ENCODE results near the gene ZFHX3.

Gene ZFHX3

DNA sequence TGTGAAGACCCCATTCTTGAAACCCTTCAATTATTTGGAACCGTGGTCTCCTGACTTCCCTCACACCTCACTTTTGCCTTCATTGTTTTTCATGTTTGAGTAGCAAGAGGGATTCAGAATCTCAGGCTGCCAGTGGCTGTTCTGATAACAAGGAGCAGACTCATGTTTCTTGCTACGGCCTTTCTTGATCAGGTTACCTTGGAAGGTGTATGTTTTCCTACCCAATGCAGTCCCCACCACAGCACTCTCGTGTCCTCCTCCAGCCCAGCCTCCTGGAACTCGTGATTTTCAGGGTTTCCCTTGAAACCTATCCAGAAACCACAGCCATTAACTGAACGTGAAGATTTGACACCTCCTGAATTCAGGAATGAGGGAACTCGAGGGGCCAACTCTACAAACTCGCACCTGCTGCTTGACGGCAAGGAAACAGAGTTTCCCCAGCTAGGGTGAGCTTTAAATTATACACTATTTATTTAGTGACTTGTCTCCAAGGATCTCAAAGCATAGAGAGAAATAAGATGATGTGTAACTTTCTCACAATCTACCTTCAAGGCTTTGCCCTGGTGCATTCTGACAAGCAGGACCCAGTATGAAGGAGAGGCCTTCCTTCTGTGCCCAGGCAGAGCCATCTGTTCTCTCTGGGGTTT, 1.6 kb downstream of the ZFHX3 start:
- Histone ChIP-seq H3K27ac (no peak overlapping the region), H3K27me3 (ENCODE audit: insufficient read depth, low read depth) (no peaks in the 10 kb centered on the region), H3K36me3 (ENCODE audit: insufficient read depth) (no peaks in the 10 kb centered on the region), H3K79me2 (ENCODE audit: insufficient read depth, low read depth) (peaks cover 5% of the 10 kb centered on the region; the same call in 1 of the 2 replicates), H3K9ac (no peak overlapping the region), H4K20me1 (ENCODE audit: insufficient read depth) (no peaks in the 10 kb centered on the region), H3K4me1 (ENCODE audit: low read depth, poor library complexity, severe bottlenecking) (peaks cover 39% of the 10 kb centered on the region), H3K4me3 (IDR thresholded peaks at IDR 0.05; ENCODE audit: insufficient read depth, low read depth, low read length) (no peak overlapping the region), H3K4me2 (no peak overlapping the region), H2AFZ (ENCODE audit: low read depth) (no peak overlapping the region)
- TF ChIP-seq, protein P1, sequence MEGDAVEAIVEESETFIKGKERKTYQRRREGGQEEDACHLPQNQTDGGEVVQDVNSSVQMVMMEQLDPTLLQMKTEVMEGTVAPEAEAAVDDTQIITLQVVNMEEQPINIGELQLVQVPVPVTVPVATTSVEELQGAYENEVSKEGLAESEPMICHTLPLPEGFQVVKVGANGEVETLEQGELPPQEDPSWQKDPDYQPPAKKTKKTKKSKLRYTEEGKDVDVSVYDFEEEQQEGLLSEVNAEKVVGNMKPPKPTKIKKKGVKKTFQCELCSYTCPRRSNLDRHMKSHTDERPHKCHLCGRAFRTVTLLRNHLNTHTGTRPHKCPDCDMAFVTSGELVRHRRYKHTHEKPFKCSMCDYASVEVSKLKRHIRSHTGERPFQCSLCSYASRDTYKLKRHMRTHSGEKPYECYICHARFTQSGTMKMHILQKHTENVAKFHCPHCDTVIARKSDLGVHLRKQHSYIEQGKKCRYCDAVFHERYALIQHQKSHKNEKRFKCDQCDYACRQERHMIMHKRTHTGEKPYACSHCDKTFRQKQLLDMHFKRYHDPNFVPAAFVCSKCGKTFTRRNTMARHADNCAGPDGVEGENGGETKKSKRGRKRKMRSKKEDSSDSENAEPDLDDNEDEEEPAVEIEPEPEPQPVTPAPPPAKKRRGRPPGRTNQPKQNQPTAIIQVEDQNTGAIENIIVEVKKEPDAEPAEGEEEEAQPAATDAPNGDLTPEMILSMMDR (conservative IDR thresholded peaks at IDR 0.05; ENCODE audit: low read depth, low read length), result no peak

DNA sequence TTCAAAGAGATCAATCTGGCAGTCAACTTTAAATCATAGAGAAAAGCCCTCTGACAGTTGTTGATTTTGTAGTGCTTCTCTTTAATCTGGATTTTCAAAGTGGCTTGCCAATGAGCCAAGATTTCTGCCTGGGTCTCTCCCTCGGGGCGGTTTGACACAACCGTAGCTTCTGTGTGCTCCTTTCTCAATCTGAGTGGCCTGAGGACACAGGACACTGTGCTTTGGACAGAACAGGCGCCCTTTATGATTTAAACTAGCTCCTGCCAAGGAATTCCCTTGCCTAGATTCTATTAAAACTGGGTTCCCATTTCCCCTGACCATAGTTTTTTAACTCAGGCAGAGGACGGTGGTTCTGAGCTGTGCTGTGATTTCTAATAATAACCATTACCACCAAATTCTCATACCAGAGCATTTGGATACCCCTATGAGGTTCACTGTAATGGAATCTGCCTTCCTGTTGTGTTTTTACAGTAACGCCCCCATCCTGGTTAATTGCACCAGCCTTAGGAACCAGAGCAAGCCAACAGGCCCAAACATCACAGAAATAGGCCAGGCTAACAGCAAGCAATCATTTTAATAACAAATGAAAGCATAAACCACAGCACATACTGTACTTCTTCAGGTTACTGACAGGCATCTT, 4.0 kb downstream of the ZFHX3 start:
- Histone ChIP-seq H3K27ac (no peak overlapping the region), H3K36me3 (ENCODE audit: insufficient read depth) (no peaks in the 10 kb centered on the region), H2AFZ (ENCODE audit: low read depth) (no peak overlapping the region), H3K4me1 (ENCODE audit: low read depth, poor library complexity, severe bottlenecking) (peaks cover 39% of the 10 kb centered on the region), H3K4me3 (IDR thresholded peaks at IDR 0.05; ENCODE audit: insufficient read depth, low read depth, low read length) (no peak overlapping the region), H4K20me1 (ENCODE audit: insufficient read depth) (no peaks in the 10 kb centered on the region), H3K27me3 (ENCODE audit: insufficient read depth, low read depth) (no peaks in the 10 kb centered on the region), H3K9ac (no peak overlapping the region), H3K4me2 (no peak overlapping the region), H3K79me2 (ENCODE audit: insufficient read depth, low read depth) (peaks cover 5% of the 10 kb centered on the region; the same call in 1 of the 2 replicates)
- TF ChIP-seq, protein P1 (conservative IDR thresholded peaks at IDR 0.05; ENCODE audit: low read depth, low read length), result no peak

DNA sequence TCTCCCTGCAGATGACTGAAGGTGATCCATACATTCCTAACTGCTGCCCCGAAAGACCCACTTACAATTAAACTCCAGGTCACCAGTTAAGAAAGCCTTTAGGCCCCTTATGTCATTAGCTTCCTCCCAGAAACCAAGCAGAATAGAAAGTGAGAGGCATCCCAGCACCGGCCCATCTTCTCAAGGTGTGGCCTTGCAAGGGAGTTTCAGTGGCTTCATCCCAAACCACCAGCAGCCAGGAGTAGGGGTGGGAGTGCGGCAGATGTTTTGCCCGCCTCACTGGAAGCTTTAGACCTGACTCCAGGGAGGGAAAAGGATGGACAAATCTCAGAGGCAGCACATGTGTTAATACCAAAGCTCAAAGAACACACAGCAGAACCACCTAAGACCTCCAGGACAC, 5.1 kb downstream of the ZFHX3 start:
- peaks cover 5% of the 10 kb centered on the region; the same call in 1 of the 2 replicates for H3K79me2 ChIP-seq (ENCODE audit: insufficient read depth, low read depth)
- no peak overlapping the region for H3K9ac ChIP-seq
- no peak overlapping the region for H3K4me3 ChIP-seq (IDR thresholded peaks at IDR 0.05; ENCODE audit: insufficient read depth, low read depth, low read length)
- peaks cover 36% of the 10 kb centered on the region for H3K4me1 ChIP-seq (ENCODE audit: low read depth, poor library complexity, severe bottlenecking)
- no peak overlapping the region for H3K27ac ChIP-seq
- peak overlapping the region; percentile 39; the same call in 1 of the 2 replicates for H3K4me2 ChIP-seq
- H3K36me3 ChIP-seq (ENCODE audit: insufficient read depth), result no peaks in the 10 kb centered on the region
- no peak overlapping the region for H2AFZ ChIP-seq (ENCODE audit: low read depth)
- no peaks in the 10 kb centered on the region for H3K27me3 ChIP-seq (ENCODE audit: insufficient read depth, low read depth)
- TF ChIP-seq, protein P1 (conservative IDR thresholded peaks at IDR 0.05; ENCODE audit: low read depth, low read length), result no peak
- H4K20me1 ChIP-seq (ENCODE audit: insufficient read depth), result no peaks in the 10 kb centered on the region

DNA sequence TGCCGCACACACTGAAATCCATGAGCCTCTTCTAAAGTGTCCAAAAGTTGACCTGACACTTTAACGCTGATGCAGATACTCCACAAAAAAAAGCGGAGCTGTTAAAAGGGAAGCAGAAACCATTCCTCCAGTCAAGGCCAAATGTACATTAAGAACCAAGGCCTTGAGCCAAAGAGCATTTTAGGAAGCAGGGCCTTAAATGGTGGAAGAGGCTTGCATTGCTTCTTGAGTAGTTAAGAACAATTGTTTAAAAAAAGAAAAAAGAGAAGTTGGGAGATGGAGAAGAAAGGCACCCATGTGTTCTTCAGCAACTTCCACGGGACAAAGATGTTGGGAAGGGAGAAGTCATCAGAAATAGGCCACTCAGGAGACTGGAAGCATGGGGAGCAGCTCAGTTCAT, 6.3 kb downstream of the ZFHX3 start:
- Histone ChIP-seq H3K4me2 (no peak overlapping the region), H2AFZ (ENCODE audit: low read depth) (no peak overlapping the region), H4K20me1 (ENCODE audit: insufficient read depth) (no peaks in the 10 kb centered on the region), H3K79me2 (ENCODE audit: insufficient read depth, low read depth) (peaks cover 5% of the 10 kb centered on the region; the same call in 1 of the 2 replicates), H3K27ac (no peak overlapping the region), H3K4me1 (ENCODE audit: low read depth, poor library complexity, severe bottlenecking) (peaks cover 38% of the 10 kb centered on the region), H3K4me3 (IDR thresholded peaks at IDR 0.05; ENCODE audit: insufficient read depth, low read depth, low read length) (no peak overlapping the region), H3K9ac (no peak overlapping the region), H3K36me3 (ENCODE audit: insufficient read depth) (no peaks in the 10 kb centered on the region), H3K27me3 (ENCODE audit: insufficient read depth, low read depth) (no peaks in the 10 kb centered on the region)
- TF ChIP-seq, protein P1 (conservative IDR thresholded peaks at IDR 0.05; ENCODE audit: low read depth, low read length), result no peak
